Left kidney (tissue), 8 donors: ENCODE measurements around the gene KIAA1549. TPM values are rescaled to one million over a fixed set of nuclear protein-coding genes. Genes with fewer than 3 reads are reported as not detected.
"Not testable (repeated sequence)": the region's sequence is repeated elsewhere in the genome, so short reads cannot be mapped to it uniquely, and the experiment has no call there.

Experiments
- DNase-seq: peaks from one replicate; pipeline ENCODE4 v3.0.0-alpha.2; 2013
- long read RNA-seq, 8 donors: transcript quantifications; one replicate each; lab custom pipeline, GENCODE V29; 2026
- polyA plus RNA-seq: library from polyadenylated mRNA; unstranded; fragments of 120-200 nt; gene quantifications from one replicate; pipeline ENCODE4 v1.2.1, GENCODE V29; 2013; ENCODE audit not compliant: insufficient read length

Gene KIAA1549
- 15.5 TPM for polyA plus RNA-seq
- long read RNA-seq, donor 1, partial matches to known transcripts: 15 of 15 reads
- long read RNA-seq, donor 1, other reads (novel, unspliced or antisense): 0 of 15 reads
- long read RNA-seq, donor 2, partial matches to known transcripts: 5 of 5 reads
- long read RNA-seq, donor 2, other reads (novel, unspliced or antisense): 0 of 5 reads
- long read RNA-seq, donor 3: 0 reads
- long read RNA-seq, donor 4: 0 reads
- long read RNA-seq, donor 5: 0 reads
- long read RNA-seq, donor 6, partial matches to known transcripts: 8 of 8 reads
- long read RNA-seq, donor 6, other reads (novel, unspliced or antisense): 0 of 8 reads
- long read RNA-seq, donor 7, partial matches to known transcripts: 7 of 7 reads
- long read RNA-seq, donor 7, other reads (novel, unspliced or antisense): 0 of 7 reads
- long read RNA-seq, donor 8: 0 reads

- DNase-seq: peak; percentile 57
Measured at GRCh38 chr7:138981332-138982203, at the start of gene KIAA1549. KIAA1549 (minus strand) TSS chr7:138981389; CDS start chr7:138981269, 120 bp downstream.

GRCh38 chr7:139029353-139029752 lies 48.2 kb upstream of the KIAA1549 start:
- no peak for DNase-seq

- DNase-seq: no peak
Measured at GRCh38 chr7:139026551-139026950, 45.4 kb upstream of the KIAA1549 start.

GRCh38 chr7:139025861-139026260 lies 44.7 kb upstream of the KIAA1549 start:
- not testable (repeated sequence) for DNase-seq

- no peak for DNase-seq
Measured at GRCh38 chr7:139023076-139023475, 41.9 kb upstream of the KIAA1549 start.

- no peak for DNase-seq
Measured at GRCh38 chr7:139022286-139022685, 41.1 kb upstream of the KIAA1549 start.

- DNase-seq: no peak
Measured at GRCh38 chr7:139018910-139019309, 37.7 kb upstream of the KIAA1549 start.

GRCh38 chr7:139016931-139017511 lies 35.8 kb upstream of the KIAA1549 start:
- DNase-seq: peak; percentile 63

- DNase-seq: no peak
Measured at GRCh38 chr7:139011373-139011772, 30.2 kb upstream of the KIAA1549 start.

- DNase-seq: no peak
Measured at GRCh38 chr7:139004321-139005090, 23.3 kb upstream of the KIAA1549 start.

GRCh38 chr7:138999414-138999813 lies 18.2 kb upstream of the KIAA1549 start:
- DNase-seq: no peak

GRCh38 chr7:138992052-138992531 lies 10.9 kb upstream of the KIAA1549 start:
- no peak for DNase-seq

- DNase-seq: no peak
Measured at GRCh38 chr7:138987686-138988085, 6.5 kb upstream of the KIAA1549 start.

GRCh38 chr7:138982204-138982623 lies 1.0 kb upstream of the KIAA1549 start:
- DNase-seq: no peak

GRCh38 chr7:138980563-138981291 lies 462 bp downstream of the KIAA1549 start:
- peak; percentile 22 for DNase-seq

- DNase-seq: no peak
Measured at GRCh38 chr7:138979988-138980562, 1.1 kb downstream of the KIAA1549 start.

- DNase-seq: no peak
Measured at GRCh38 chr7:138979226-138979979, 1.8 kb downstream of the KIAA1549 start.

- DNase-seq: no peak
Measured at GRCh38 chr7:138978541-138979184, 2.5 kb downstream of the KIAA1549 start.

GRCh38 chr7:138976161-138976560 lies 5.0 kb downstream of the KIAA1549 start:
- not testable (repeated sequence) for DNase-seq
